ENCODE measurements around the gene CPVL. TPM values are rescaled to one million over a fixed set of nuclear protein-coding genes. Genes with fewer than 3 reads are reported as not detected.

Gene CPVL
- total RNA-seq = 0.22 and 0.40 TPM in 2 replicates

DNA sequence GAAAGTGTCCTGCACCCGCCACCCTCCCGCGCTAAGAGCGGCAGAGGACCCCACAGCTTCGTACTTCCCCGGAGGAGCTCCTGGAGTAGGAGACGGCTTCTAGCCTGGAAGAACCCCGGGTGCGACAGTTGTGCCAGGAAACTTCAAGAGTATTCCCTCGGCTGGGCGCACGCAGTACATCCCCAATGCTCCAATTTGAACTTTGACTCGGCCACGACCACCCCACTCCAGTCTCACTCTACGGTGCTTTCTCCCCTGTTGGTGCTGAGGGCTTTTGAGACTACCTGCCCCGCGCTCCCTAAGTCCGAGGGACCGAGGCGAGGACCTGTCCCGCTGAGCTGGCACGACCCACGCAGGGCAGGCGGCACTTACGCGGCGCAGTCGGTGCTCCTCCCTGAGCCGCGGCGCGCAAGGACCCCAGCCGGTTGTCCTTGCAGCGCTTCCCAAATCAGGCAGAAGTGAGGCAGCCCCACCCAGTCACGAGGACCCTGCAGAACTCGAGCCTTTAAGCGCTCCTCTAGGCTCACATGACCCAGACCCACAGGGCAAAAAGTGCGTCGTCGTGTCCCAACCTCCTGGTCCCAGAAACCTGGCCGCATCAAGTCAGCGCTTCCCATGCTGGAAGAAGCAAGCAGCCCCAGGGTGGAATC lies at the start of gene CPVL:
CPVL (minus strand) TSS at position 481 of the 650 bp plus-strand sequence. CDS start 25,476 bp downstream, outside the sequence.
- no peak for DNase-seq (ENCODE audit: low read depth in 2 of 2)

DNA sequence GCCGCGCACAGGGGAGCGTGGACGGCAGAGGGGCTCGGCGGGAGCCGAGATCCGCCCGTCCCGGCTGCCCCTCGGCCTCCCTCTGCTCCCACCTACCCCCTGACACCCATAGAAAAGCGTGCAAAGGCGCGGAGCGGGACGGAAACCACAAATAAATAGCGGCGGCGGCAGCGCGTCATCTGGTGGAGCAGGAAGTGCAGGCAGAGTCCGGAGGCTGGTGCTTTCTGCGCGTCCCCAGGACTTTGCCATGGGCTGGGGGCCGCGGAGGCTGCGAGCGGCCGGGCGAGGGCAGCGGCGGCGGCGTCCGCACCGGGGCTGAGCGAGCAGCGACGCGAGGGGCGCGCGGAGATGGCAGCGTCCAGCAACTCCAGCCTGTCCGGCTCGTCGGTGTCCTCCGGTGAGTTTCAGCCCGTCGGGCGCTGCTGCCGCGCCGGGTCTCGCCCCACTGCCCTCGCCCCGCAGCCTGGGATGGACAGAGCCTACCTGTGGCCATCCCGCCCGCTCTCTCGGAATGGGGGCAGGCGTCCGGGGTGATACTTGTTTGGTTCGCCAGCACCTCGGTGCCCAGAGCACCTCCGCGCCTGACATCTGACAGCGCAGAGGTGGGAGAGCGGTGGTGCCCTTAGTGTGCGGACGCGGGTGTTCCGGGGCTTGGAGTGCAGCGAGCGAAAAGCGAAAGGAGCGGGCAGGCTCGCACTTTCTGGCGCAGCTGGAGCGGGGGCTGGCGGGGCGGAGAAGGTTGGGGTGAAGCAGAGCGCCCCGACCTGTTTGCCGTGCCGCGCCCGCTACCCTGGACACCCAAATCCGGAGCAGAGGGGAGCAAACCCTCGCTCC lies 48.5 kb upstream of the CPVL start, which contains the start of gene CHN2:
CHN2 (plus strand) TSS at position 182 of the 834 bp plus-strand sequence.
- DNase-seq (ENCODE audit: low read depth in 2 of 2) = peak; percentile 28 to 35

DNA sequence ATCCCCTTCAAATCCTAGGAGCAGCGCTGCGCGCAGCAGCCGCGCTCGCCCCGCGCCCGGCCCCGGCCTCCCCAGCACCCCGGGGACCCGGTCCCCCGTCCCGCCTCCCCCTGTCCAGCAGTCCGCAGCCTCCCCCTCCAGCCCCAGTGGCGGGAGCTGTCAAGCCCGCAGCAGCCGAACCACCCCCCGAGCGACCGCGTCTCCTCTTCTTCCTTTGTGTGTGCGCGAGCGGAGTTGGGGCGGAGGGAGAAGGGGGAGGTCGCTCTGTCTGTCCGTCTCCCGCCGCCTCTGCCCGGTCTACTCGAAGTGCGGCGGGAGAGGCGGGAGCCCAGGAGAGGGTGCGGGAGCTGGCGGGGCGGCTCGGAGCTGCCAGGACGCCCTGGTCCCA lies 47.9 kb upstream of the CPVL start:
- peak in 1 of 2 donors; percentile 9 for DNase-seq (ENCODE audit: low read depth in 2 of 2)

DNA sequence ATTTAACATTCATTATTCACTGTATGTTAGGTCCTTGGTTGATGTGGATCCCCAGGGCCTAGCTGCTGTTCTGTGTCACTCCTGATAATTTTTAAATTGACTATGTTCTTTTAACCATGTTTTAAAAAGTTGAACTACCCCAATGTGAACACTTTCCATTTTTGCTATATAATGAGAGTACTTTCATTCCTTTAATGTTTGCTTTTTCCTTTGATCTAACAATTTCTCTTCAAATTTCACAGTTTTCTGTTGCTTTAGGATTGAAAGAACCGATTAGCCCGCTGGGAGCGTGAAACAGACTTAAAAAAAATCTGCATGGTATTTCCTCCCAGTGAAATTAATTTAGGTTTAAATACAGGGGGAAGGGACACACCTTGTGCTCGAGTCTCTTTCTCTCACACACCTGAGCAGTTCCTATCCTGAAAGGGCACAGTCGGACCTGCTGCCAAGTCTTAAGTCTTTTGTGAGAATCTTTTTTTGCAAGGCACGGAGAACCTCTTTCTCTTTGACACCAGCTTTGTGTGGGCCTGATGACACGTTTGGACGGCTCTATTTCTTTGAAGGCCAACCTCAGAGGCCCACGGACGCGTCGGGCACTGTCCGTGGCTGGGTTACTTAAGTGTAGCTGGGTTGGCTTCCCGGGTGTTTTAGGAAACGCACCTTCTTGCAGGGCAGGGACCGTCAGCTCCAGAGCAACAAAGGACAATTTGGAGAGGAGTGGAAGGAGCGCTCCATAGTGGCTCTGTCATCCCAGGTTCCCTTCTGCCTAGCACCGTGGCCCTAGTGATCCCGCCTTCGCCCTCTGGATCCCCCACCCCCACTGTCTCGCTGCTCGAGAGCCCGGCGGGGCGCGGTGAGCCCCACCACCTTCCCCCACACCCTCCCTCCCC lies 47.2 kb upstream of the CPVL start:
- DNase-seq (ENCODE audit: low read depth in 2 of 2) = no peak

DNA sequence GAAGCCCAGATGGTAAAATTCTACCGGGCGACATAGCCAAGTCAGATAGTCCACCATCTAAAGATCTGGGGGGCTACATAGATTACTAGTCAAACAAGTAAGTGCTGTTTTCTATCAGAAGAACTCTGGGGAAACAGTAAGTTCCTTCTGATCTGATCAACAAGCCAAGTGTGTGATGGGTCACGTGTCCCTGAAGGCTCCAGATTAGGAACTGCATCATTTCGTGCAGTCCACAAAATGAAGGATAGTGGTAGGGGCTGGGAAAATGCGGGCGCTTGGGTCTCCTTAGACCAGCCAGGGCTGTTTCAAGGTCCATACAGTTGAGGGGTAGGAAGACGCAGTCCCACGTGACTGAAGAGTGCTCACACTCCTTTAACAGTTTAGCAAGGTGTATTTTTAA lies 46.5 kb upstream of the CPVL start:
- DNase-seq (ENCODE audit: low read depth in 2 of 2) = no peak

DNA sequence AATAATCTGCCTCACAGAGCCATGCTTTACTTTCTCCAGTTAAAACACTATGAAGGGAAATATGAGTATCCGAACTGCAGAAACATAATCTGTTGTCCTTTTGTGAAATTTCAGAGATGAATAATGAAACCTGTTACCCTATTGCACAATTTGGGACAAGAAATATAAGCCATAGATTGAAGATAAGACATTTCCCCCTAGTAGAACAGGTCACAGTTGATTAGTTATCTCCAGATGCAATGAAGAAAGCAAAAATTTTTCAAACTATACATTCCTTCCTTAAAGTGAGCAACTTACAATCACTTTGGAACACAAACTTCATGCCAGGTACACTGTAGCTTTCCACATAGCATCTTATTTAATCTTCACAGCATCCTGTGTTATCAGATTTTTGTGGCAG lies 46.0 kb upstream of the CPVL start:
- no peak for DNase-seq (ENCODE audit: low read depth in 2 of 2)

DNA sequence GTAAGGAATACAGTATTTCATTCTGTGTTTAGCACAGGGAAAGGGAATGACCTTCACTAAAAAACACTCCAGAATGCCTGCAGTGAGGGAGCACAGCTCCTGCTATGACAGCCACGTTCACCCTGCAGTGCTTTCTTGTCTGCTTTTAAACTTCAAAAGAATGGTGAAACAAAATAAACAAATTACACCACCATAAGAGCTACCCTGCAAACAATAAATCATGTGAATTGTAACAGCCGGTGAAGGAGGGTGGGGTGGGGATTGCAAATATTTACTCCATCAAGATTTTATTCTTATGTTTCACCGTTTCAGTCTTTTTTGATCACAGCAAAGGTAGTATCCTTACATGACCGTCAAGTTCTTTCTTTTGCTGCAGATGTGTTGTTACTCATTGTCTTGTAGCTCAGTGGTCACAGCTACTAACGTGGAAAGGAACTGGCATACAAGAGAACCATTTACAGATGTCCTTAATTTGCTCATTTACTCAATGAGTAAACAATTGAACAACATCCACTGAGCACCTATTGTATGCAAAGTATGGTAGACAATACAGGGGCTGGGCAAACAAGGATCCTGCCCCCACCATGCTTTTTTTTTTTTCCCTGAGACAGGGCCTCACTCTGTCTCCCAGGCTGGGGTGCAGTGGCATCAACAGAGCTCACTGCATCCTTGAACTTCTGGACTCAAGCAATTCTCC lies 44.2 kb upstream of the CPVL start:
- DNase-seq (ENCODE audit: low read depth in 2 of 2) = no peak

DNA sequence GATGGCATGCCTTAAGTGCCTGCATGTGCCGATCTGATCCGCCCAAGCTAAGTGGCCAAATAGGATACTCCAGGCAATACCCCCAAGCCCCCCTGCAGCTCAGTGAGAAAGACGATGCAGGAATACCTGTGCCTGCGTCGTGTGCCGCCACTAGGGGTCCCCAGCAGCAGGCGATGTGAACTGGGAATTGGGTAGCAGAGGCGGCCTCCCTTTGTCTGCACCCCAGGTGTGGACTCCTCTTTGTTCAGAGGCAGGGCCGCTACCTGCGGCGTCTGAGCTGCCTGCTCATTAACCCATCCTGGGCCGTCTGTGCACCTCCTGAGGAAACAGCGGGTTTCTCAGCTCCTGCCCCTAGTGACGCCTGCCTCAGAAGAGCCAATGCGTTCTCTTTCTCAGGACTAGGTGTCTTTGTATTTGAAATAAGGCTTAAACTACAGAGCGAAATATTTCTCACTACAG lies 43.4 kb upstream of the CPVL start:
- DNase-seq (ENCODE audit: low read depth in 2 of 2) = peak; percentile 44 to 47

DNA sequence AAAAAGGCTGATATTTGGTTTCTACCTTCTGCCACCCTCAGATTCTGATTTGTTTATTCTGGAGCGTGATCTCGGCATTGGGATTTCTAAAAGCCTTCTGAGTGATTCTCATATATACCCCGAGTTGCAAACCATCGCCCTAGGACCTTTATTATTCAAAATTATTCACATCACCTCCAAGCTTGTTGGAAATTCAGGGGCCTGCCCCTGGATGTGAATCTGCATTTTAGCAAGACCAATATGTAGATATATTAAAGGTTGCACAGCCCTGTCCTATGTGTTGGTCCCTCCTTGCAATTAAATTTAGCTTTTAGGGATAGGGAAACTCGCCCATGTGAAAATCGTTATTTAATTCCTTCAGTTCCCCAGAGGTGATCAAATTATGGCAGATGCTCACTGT lies 39.3 kb upstream of the CPVL start:
- DNase-seq (ENCODE audit: low read depth in 2 of 2) = no peak

DNA sequence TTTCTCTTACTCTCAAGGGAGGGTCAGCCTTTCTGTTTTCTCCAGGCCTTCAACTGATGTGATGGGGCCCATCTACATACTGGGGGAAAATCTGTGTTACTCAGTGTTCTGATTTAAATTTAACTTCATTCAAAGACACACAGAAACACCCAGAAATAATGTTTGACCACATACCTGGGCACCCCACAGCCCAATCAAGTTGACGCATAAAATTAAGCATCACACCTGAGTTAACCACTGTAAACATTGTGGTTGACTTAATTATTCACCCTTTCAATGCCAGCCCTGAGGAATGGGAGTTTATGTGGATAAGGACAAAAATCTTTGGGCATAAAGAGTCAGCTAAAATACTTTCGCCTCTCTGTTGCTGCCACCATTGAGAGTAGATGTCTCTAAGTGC lies 38.3 kb upstream of the CPVL start:
- DNase-seq (ENCODE audit: low read depth in 2 of 2) = no peak

DNA sequence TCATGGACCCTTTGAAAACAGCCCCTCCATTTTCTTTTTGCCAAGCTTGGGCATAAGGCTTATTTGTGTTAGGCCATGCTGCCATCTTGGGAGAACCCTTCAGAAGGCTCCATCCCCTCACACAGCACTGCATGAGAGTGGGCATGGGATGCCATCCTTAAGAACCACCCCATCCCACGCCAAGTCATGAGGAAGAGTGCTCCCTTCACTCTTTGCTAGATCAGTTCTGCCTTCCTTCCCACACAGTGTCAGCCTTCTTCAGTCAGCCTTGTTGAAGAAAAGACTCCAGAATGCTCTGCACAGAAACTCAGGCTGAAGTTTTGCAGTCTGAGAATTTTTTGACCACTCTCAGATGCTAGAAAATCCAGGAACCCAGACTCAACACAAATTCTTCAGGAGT lies 32.8 kb upstream of the CPVL start:
- no peak for DNase-seq (ENCODE audit: low read depth in 2 of 2)

DNA sequence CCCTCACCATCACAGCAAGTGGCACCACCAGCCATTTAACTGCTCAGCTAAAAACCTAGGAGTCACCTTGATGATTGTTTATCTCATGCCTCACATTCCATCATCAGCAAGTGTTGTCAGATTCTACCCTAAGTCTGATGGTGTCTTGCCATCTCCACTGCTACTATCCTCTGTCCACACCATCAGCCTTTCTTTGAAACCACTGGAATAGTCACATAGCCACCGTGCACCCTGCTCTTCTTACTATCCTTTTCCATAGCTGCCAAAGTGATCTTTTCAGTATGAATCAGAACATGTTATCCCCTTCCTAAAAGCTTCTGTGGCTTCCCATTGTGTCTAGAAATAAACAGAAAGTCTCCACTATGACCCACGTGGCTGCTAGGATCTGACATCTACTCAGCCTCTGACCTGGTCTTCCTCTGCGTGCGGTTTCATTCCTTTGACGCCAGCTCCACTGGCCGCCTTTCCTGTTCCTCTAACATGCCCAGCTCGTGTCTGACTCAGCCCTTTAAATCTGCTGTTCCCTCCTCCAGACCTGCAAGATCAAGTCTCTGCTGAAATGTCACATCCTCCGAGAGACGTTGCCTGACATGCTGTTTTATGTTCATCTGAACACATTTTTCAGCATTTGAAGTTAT lies 31.7 kb upstream of the CPVL start:
- peak; percentile 33 to 93 for DNase-seq (ENCODE audit: low read depth in 2 of 2)

DNA sequence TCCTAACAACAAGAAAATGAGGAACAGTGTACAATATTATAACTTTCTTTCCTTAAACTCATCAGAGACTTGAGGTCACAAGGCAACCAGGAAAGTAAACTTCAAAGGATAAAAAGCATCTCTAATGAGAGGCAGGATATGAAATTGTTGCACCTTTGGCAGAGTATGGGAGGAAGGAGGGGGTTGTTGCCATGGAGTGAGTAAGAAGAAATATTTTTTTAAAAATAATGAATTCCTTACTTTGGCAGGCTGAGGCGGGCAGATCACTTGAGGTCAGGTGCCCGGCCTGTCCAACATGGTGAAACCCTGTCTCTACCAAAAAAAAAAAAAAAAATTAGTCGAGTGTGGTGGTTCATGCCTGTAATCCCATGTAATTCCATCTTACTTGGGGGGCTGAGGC lies 27.1 kb upstream of the CPVL start:
- DNase-seq (ENCODE audit: low read depth in 2 of 2) = no peak

DNA sequence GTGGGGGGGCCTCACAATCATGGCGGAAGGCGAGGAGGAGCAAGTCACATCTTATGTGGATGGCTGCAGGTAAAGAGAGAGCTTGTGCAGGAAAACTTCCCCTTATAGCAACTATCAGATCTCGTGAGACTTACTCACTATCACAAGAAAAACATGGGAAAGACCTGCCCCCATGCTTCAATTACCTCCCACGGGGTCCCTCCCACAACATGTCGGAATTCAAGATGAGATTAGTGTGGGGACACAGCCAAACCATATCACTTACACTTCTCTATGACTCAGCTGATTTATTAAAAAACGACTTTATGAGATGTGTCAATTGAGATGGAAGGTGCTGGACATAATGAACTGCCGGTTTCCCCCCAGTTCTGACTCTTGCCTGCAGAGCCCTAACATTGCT lies 24.4 kb upstream of the CPVL start:
- no peak for DNase-seq (ENCODE audit: low read depth in 2 of 2)

DNA sequence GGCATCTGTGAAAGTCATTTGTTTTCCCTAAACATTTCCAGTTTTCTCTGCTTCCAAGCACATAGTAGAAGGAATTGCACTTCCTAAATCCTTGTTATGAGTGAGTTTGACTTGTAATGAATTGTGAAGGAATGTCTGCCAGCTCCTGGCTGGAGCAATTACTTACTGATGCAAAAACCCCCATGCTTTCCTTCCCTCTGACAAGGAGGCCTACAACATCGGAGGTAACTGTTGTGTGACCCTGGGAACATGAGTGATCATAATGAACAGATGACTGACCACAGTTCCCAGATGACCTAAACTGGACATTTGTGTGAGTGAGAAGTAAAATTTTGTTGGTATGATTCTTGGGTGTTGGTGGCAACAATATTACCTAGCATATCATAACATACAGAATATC lies 21.4 kb upstream of the CPVL start:
- DNase-seq (ENCODE audit: low read depth in 2 of 2) = no peak

DNA sequence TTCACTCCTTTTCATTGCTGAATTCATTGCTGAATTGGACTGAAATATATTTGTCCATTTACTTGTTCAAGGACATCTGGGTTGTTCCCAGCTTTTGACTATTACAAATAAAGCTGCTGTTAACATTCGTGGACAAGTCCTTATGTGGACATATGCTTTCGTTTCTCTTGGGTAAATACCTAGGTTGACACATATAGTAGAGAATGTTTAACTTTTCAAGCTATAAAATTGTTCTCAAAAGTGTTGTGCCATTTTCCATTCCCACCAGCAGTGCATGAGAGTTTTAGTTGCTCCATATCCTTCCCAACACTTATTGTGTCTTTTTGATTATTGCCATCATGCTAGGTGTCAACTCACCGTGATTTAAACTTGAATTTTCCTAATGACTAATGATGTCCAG lies 17.5 kb upstream of the CPVL start:
- DNase-seq (ENCODE audit: low read depth in 2 of 2) = no peak

DNA sequence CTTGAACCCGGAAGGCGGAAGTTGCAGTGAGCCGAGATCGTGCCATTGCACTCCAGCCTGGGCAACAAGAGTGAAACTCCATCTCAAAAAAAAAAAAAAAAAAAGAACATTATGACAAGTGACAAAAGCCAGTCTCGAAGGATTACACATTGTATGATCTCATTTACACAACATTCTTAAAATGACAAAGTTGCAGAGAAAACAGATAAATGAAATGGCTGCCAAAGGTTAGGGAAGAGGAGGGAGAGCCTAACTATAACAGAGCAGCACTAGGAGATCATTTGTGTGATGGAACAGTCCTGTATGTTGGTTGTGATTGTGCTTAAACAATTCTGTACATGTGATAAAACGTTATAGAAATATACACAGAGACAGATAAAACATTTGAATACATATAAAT lies 16.2 kb upstream of the CPVL start:
- DNase-seq (ENCODE audit: low read depth in 2 of 2) = no peak

DNA sequence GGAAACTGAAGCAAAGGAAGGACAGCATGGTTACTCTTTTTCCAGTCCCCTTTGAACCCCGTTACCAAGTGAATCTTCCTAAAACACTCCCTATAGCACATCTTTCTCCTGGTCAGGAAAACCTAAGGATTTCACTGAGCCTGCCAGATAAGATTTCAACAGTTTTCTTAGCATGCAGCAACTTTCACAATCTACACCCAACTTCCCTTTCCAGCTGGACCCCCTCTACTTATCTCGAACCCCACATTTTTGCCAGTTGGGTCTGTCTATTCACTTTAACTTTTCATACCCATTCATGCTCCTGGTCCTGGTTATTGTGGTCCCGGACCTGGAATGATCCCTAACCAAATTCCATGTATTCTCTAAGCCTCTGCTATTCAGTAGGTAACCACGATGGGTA lies 14.9 kb upstream of the CPVL start:
- no peak for DNase-seq (ENCODE audit: low read depth in 2 of 2)

DNA sequence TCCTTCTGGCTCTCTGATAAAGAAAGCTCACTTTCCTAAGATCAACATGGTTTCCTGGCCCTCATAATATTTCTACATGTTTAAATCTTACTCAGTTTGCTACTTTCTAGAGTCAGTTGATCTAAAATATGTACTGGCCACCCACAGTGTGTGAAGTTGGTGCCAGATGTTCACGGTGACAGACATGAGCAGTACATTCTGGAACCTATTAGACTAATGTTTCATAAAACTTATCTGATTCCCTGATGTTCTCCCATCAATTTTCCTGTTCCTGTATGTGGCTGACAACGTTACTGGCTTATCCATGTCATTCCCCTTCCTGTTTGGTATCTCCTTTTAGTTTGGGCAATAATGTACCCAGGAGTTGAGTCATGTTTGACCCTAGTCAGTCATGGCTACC lies 13.7 kb upstream of the CPVL start:
- no peak for DNase-seq (ENCODE audit: low read depth in 2 of 2)

DNA sequence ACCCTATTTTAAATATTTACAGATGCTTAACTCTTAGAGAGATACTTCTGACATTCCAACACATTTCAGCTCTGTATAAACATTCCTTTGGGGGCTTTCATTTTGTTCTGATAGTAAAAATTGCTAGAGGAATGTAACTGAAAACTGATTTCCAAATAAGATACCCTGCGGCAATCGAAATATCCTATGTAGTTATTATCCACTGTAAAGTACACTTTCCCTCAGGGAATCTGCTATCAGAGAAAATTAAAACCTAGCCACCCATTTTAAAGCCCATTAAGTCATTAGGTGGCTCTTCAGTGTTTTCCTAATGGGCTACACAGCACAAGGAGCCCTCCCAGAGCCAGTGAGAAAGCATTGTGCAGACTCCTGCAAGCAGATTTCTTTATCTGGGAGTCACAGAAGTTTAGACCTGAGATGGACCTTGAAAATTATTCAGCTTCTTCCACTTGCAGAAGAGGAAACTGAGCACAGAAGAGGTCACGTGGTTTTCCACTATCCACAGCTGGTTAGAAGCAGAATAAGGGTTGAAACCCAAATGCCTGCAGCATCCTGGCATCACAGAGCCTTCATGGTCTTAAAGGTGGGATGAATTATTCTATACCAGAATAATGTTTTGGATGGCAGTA lies 12.6 kb upstream of the CPVL start:
- DNase-seq (ENCODE audit: low read depth in 2 of 2) = no peak
